GM12878 (cell line): ENCODE measurements around the gene PPP2R5B. TPM values are rescaled to one million over a fixed set of nuclear protein-coding genes. Genes with fewer than 3 reads are reported as not detected.

Experiments used
- BMI1 ChIP-seq: fragments of 450-650 bp; IDR thresholded peaks from 2 replicates; pipeline ENCODE4 v1.6.1; 2016; ENCODE audit warnings: mild to moderate bottlenecking, moderate library complexity, borderline replicate concordance
- CBX5 ChIP-seq: sonication (generic); IDR thresholded peaks from 2 replicates; pipeline ENCODE4 v1.6.1; 2016; ENCODE audit warnings: low read depth, moderate library complexity, mild to moderate bottlenecking, inconsistent platforms
- FOS ChIP-seq: IDR thresholded peaks from 3 replicates; pipeline ENCODE4 v1.6.1; 2011; ENCODE audit warnings: borderline replicate concordance; ENCODE audit not compliant: insufficient read length; ENCODE audit errors: extremely low read depth
- JUND ChIP-seq: IDR thresholded peaks from 2 replicates; pipeline ENCODE4 v1.6.1; 2012; ENCODE audit warnings: low read depth, mild to moderate bottlenecking, low read length, improper control_type of control experiment, moderate library complexity
- LARP7 ChIP-seq: fragments of 450-650 bp; IDR thresholded peaks from 2 replicates; pipeline ENCODE4 v1.6.1; 2017; ENCODE audit warnings: mild to moderate bottlenecking
- NKRF ChIP-seq: fragments of 450-650 bp; conservative IDR thresholded peaks from 2 replicates; pipeline ENCODE4 v1.6.1; 2017; ENCODE audit warnings: mild to moderate bottlenecking, moderate library complexity
- POLR2AphosphoS2 ChIP-seq: IDR thresholded peaks from 2 replicates; pipeline ENCODE4 v1.6.1; 2011; ENCODE audit warnings: low read depth, mild to moderate bottlenecking, low read length, improper control_type of control experiment, moderate library complexity
- RBBP5 ChIP-seq: fragments of 200-600 bp; sonication (generic); conservative IDR thresholded peaks from 2 replicates; pipeline ENCODE4 v1.6.1; 2016
- REST ChIP-seq: IDR thresholded peaks from 2 replicates; pipeline ENCODE4 v1.6.1; 2012; ENCODE audit warnings: mild to moderate bottlenecking, low read depth, low read length
- RFX5 ChIP-seq: IDR thresholded peaks from 2 replicates; pipeline ENCODE4 v1.6.1; 2011; ENCODE audit warnings: low read depth, low read length, improper control_type of control experiment
- SMC3 ChIP-seq: IDR thresholded peaks from 2 replicates; pipeline ENCODE4 v1.6.1; 2011; ENCODE audit warnings: low read length, improper control_type of control experiment, borderline replicate concordance
- TCF3 ChIP-seq: IDR thresholded peaks from 2 replicates; pipeline ENCODE4 v1.6.1; 2012; ENCODE audit warnings: low read depth, mild to moderate bottlenecking, low read length, borderline replicate concordance; ENCODE audit not compliant: insufficient read depth
- USF2 ChIP-seq: IDR thresholded peaks from 2 replicates; pipeline ENCODE4 v1.6.1; 2011; ENCODE audit warnings: low read depth, low read length, improper control_type of control experiment, borderline replicate concordance
- polyA plus RNA-seq, 11 experiments: library from polyadenylated mRNA; depleted of rRNA in 4 of 11; unstranded in 6 of 11; stranded (reverse) in 5 of 11; fragments of >200 nt; fragmentation: Nextera tagmentation in 4 of 11; fragmentation: Illumina TruSeq in 1 of 11; extraction: Ambion mirVana in 4 of 11; extraction: Trizol in 1 of 11; gene quantifications; 1 replicate in 1 of 11; 2 replicates in 10 of 11; pipeline versions ENCODE4 v1.2.1 to v1.2.3, GENCODE V29; 2011 to 2016; ENCODE audit warnings: inconsistent platforms in 2 of 11, missing spikeins in 2 of 11, low read depth in 1 of 11
- total RNA-seq, 4 experiments: library from RNA; depleted of rRNA in 3 of 4; stranded (reverse); fragments of >200 nt in 3 of 4; fragmentation: Illumina TruSeq in 1 of 4; extraction: Trizol in 1 of 4; gene quantifications; 2 replicates each; pipeline versions ENCODE4 v1.2.1 to v1.2.3, GENCODE V29; 2013 to 2021
- TF ChIP-seq, protein P1 (sequence below): IDR thresholded peaks from 2 replicates; pipeline ENCODE4 v1.6.1; 2012; ENCODE audit warnings: low read depth, low read length, improper control_type of control experiment
- TF ChIP-seq, protein P2 (sequence below): fragments of 150-350 bp; IDR thresholded peaks from 2 replicates; pipeline ENCODE4 v1.6.1; 2016; ENCODE audit warnings: low read depth, low read length
- TF ChIP-seq, protein P3 (sequence below): IDR thresholded peaks from 2 replicates; pipeline ENCODE4 v1.6.1; 2012; ENCODE audit warnings: low read depth, low read length, improper control_type of control experiment

PPP2R5B gene
- total and polyA plus RNA-seq, 10 of the 15 experiments (the other 5 are each of a cell fraction or from before 2014, with no cell fraction given), result 0.08 to 6.7 (median 2.0) TPM

GRCh38 chr11:64916040-64916774, 8.3 kb upstream of the PPP2R5B start (continued):
- TF ChIP-seq, protein P1, sequence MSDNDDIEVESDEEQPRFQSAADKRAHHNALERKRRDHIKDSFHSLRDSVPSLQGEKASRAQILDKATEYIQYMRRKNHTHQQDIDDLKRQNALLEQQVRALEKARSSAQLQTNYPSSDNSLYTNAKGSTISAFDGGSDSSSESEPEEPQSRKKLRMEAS, result peak; percentile 69; the same call in 1 of the 2 replicates
- no peak for TF ChIP-seq BMI1
- TF ChIP-seq CBX5, result no peak
- no peak for TF ChIP-seq REST
- TF ChIP-seq RFX5, result no peak
- TF ChIP-seq, protein P2, sequence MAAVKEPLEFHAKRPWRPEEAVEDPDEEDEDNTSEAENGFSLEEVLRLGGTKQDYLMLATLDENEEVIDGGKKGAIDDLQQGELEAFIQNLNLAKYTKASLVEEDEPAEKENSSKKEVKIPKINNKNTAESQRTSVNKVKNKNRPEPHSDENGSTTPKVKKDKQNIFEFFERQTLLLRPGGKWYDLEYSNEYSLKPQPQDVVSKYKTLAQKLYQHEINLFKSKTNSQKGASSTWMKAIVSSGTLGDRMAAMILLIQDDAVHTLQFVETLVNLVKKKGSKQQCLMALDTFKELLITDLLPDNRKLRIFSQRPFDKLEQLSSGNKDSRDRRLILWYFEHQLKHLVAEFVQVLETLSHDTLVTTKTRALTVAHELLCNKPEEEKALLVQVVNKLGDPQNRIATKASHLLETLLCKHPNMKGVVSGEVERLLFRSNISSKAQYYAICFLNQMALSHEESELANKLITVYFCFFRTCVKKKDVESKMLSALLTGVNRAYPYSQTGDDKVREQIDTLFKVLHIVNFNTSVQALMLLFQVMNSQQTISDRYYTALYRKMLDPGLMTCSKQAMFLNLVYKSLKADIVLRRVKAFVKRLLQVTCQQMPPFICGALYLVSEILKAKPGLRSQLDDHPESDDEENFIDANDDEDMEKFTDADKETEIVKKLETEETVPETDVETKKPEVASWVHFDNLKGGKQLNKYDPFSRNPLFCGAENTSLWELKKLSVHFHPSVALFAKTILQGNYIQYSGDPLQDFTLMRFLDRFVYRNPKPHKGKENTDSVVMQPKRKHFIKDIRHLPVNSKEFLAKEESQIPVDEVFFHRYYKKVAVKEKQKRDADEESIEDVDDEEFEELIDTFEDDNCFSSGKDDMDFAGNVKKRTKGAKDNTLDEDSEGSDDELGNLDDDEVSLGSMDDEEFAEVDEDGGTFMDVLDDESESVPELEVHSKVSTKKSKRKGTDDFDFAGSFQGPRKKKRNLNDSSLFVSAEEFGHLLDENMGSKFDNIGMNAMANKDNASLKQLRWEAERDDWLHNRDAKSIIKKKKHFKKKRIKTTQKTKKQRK, result no peak
- TF ChIP-seq FOS, result no peak
- no peak for TF ChIP-seq USF2
- no peak for TF ChIP-seq RBBP5
- TF ChIP-seq SMC3, result no peak
- TF ChIP-seq LARP7, result no peak
- TF ChIP-seq, protein P3, sequence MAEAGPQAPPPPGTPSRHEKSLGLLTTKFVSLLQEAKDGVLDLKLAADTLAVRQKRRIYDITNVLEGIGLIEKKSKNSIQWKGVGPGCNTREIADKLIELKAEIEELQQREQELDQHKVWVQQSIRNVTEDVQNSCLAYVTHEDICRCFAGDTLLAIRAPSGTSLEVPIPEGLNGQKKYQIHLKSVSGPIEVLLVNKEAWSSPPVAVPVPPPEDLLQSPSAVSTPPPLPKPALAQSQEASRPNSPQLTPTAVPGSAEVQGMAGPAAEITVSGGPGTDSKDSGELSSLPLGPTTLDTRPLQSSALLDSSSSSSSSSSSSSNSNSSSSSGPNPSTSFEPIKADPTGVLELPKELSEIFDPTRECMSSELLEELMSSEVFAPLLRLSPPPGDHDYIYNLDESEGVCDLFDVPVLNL, result no peak
- TF ChIP-seq NKRF, result no peak; the same call in 1 of the 2 replicates
- no peak for TF ChIP-seq JUND
- no peak for TF ChIP-seq POLR2AphosphoS2
- peak; percentile 38; the same call in 1 of the 2 replicates for TF ChIP-seq TCF3
